Osteocyte (in vitro differentiated cells): Measurements from ENCODE around the gene FCHSD2. TPM values are rescaled to one million over a fixed set of nuclear protein-coding genes. Genes with fewer than 3 reads are reported as not detected.
"Not testable (repeated sequence)": the region's sequence is repeated elsewhere in the genome, so short reads cannot be mapped to it uniquely, and the experiment has no call there.

Experiments
- DNase-seq: peaks from one replicate; pipeline ENCODE4 v3.0.0; 2021; ENCODE audit warnings: mixed read lengths; ENCODE audit not compliant: unreplicated experiment; ENCODE audit errors: extremely low spot score
- H3K27ac Mint-ChIP-seq: one replicate; pipeline ENCODE4 v1.8.0; 2021; ENCODE audit warnings: mild to moderate bottlenecking, mixed read lengths; ENCODE audit not compliant: unreplicated experiment
- H3K27me3 Mint-ChIP-seq: one replicate; pipeline ENCODE4 v1.8.0; 2021; ENCODE audit warnings: mixed read lengths; ENCODE audit not compliant: unreplicated experiment
- H3K36me3 Mint-ChIP-seq: one replicate; pipeline ENCODE4 v1.8.0; 2021; ENCODE audit warnings: mixed read lengths; ENCODE audit not compliant: unreplicated experiment
- H3K4me1 Mint-ChIP-seq: one replicate; pipeline ENCODE4 v1.8.0; 2021; ENCODE audit warnings: mixed read lengths; ENCODE audit not compliant: unreplicated experiment
- H3K4me3 Mint-ChIP-seq: one replicate; pipeline ENCODE4 v1.8.0; 2021; ENCODE audit warnings: mild to moderate bottlenecking, moderate library complexity, mixed read lengths; ENCODE audit not compliant: unreplicated experiment
- H3K9me3 Mint-ChIP-seq: one replicate; pipeline ENCODE4 v1.8.0; 2021; ENCODE audit warnings: mixed read lengths; ENCODE audit not compliant: unreplicated experiment
- total RNA-seq: library from RNA; stranded (reverse); gene quantifications from 2 replicates; pipeline ENCODE4 v1.2.1, GENCODE V29; 2021
- TF ChIP-seq, protein P1 (sequence below): fragments of 200-600 bp; sonication (generic); IDR thresholded peaks from 2 replicates; pipeline ENCODE4 v1.5.0; 2021; ENCODE audit warnings: antibody characterized with exemption, mild to moderate bottlenecking, moderate library complexity

The FCHSD2 gene
- total RNA-seq, 1 donor from 2014 or later: 39.4 TPM

DNA sequence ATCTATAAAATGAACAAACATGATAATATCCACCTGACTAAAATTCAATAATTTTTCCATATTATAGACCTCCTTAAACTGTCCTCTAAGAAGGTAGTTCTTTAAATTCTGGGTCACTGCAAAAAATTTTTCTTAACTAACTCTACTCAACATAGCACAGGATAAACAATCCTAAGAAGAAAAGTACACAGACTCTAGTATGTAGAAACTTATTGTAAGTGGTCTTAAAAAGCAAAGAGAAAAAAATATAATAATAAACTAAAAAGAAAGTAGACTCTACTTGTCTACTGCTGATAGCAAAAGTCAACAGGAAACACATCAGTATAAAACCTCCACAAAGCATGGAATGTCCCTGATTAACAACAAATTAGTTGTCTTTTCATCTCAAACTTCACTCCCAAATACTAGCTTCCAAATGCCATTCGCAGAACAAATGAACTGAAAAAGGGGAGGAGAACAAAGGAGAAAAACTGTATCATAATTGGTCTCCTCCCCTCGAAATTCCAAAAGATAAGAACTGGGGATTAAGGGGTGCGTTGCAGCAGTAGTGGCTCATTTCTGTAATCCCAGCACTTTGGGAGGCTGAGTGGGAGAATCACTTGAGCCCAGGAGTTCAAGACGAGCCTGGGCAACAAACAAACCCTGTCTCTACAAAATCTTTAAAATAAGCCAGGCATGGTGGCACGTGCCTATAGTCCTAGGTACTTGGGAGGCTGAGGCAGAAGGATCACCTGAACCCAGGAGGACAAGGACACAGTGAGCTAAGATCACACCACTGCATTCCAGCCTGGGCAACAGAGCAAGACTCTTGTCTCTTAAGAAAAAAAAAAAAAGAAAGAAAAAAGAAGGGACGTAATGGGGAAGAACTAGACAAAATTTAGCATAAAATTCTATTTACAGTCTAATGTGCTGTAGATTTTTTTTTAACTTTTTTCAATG is 6.5 kb downstream of the FCHSD2 start:
- TF ChIP-seq, protein P1, sequence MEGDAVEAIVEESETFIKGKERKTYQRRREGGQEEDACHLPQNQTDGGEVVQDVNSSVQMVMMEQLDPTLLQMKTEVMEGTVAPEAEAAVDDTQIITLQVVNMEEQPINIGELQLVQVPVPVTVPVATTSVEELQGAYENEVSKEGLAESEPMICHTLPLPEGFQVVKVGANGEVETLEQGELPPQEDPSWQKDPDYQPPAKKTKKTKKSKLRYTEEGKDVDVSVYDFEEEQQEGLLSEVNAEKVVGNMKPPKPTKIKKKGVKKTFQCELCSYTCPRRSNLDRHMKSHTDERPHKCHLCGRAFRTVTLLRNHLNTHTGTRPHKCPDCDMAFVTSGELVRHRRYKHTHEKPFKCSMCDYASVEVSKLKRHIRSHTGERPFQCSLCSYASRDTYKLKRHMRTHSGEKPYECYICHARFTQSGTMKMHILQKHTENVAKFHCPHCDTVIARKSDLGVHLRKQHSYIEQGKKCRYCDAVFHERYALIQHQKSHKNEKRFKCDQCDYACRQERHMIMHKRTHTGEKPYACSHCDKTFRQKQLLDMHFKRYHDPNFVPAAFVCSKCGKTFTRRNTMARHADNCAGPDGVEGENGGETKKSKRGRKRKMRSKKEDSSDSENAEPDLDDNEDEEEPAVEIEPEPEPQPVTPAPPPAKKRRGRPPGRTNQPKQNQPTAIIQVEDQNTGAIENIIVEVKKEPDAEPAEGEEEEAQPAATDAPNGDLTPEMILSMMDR: no peak
- H3K9me3 Mint-ChIP-seq: no peaks in the 10 kb centered on the region

DNA sequence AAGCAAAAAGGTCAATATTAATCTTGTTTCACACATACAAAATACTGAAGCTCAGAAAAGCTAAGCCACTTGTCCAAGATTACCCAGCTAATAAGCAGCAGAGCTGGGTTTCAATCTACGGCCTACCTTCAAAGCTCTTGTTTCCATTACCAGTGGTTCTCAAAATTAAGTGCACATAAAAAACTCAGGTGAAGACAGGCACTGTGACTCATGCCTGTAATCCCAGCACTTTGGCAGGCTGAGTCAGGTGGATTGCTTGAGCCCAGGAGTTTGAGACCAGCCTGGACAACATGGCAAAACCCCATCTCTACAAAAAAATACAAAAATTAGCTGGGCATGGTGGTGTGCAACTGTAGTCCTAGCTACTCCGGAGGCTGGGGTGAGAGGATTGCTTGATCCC is 9.8 kb downstream of the FCHSD2 start:
- H3K9me3 Mint-ChIP-seq, H3K4me1 Mint-ChIP-seq, H3K27me3 Mint-ChIP-seq, H3K4me3 Mint-ChIP-seq, H3K27ac Mint-ChIP-seq, DNase-seq: not testable (repeated sequence)
- H3K36me3 Mint-ChIP-seq: peaks cover 17% of the 10 kb centered on the region

More for the DNA sequence above, 6.5 kb downstream of the FCHSD2 start:
- no peaks in the 10 kb centered on the region for H3K27me3 Mint-ChIP-seq
- H3K4me3 Mint-ChIP-seq: no peak overlapping the region
- no peak overlapping the region for H3K27ac Mint-ChIP-seq
- peaks cover 28% of the 10 kb centered on the region for H3K4me1 Mint-ChIP-seq
- peak; percentile 36 for DNase-seq
- H3K36me3 Mint-ChIP-seq: peaks cover 14% of the 10 kb centered on the region

DNA sequence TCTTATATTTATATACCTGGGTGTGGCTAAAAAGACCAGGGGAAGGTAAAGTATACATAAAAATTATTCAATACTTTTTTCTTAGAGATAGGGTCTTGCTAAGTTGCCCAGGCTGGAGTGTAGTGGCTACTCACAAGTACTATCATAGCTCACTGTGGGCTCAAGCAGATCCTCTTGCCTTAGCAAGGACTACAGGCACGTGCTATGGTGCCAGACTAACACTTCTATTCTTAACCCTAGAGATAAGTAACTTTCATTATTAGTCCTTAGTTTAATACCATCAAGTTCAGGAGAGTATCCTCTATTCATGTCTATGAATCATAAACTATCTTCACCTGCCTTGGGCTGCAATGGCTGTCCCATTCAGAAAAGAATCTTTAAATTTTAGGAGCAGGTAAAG is 11.9 kb downstream of the FCHSD2 start:
- no peak overlapping the region for H3K27ac Mint-ChIP-seq
- H3K27me3 Mint-ChIP-seq: no peaks in the 10 kb centered on the region
- H3K36me3 Mint-ChIP-seq: peaks cover 17% of the 10 kb centered on the region
- no peak overlapping the region for H3K4me3 Mint-ChIP-seq
- H3K9me3 Mint-ChIP-seq: no peaks in the 10 kb centered on the region
- TF ChIP-seq, protein P1: no peak
- peaks cover under 1% of the 10 kb centered on the region for H3K4me1 Mint-ChIP-seq
- no peak for DNase-seq

DNA sequence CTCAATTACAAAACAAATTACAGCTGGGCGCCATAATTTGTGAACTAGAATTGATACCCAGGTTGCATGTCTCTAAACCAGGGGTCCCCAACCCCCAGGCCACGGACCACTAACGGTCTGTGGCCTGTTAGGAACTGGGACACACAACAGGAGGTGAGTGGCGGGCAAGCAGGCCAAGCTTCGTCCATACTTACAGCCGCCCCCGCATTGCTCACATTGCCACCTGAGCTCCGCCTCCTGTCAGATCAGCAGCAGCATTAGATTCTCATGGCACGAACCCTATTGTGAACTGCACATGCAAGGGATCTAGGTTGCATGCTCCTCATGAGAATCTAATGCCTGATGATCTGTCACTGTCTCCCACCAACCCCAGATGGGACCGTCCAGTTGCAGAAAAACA is 12.9 kb downstream of the FCHSD2 start:
- TF ChIP-seq, protein P1: no peak
- H3K27me3 Mint-ChIP-seq: no peaks in the 10 kb centered on the region
- no peak overlapping the region for H3K27ac Mint-ChIP-seq
- peak; percentile 57 for DNase-seq
- no peak overlapping the region for H3K4me3 Mint-ChIP-seq
- no peaks in the 10 kb centered on the region for H3K4me1 Mint-ChIP-seq
- peaks cover 23% of the 10 kb centered on the region for H3K36me3 Mint-ChIP-seq
- H3K9me3 Mint-ChIP-seq: peaks cover 4% of the 10 kb centered on the region

DNA sequence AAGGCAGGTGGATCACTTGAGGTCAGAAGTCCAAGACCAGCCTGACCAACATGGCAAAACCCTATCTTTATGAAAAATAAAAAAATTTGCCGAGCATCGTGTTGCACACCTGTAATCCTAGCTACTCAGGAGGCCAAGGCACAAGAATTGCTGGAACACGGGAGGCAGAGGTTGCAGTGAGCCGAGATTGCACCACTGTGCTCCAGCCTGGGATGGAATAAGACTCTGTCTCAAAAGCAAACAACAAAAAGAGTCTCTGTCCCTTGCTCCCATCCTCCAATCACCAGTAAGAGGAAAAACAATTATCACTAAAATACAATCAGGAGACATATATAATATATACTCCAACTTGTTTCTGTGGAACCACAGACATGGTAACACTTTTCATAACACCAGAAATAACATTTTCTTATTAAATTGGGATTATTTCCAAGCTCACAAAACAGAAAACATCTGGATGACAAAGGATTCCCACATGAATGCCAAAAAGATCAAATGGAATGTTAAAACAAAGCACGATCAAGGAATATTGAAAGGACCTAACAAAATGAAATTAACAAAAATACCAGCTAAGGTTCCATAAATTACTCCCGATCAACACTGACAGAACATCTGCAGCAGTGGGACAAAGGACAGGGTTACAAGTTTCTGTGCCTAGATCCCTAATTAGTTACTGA is 15.2 kb downstream of the FCHSD2 start:
- Mint-ChIP-seq H3K4me3 (no peak overlapping the region), H3K9me3 (peaks cover 4% of the 10 kb centered on the region), H3K27me3 (no peaks in the 10 kb centered on the region), H3K4me1 (peaks cover 2% of the 10 kb centered on the region), H3K36me3 (peaks cover 18% of the 10 kb centered on the region), H3K27ac (no peak overlapping the region)
- no peak for DNase-seq
- TF ChIP-seq, protein P1: no peak
